Erythroblast (primary cell): ENCODE results near the gene ZNF599.

ENCODE experiments used
- DNase-seq, 2 experiments: peaks; one replicate each; lab custom pipeline; 2025; lab: John Stamatoyannopoulos, UW
- GATA1 ChIP-seq: IDR thresholded peaks from 2 replicates; pipeline ENCODE4 v1.6.1; 2011; ENCODE audit warnings: low read depth, mild to moderate bottlenecking, control low read depth, low read length, moderate library complexity
- POLR2A ChIP-seq: IDR thresholded peaks from 2 replicates; pipeline ENCODE4 v1.6.1; 2011; ENCODE audit warnings: mild to moderate bottlenecking, low read length

The ZNF599 gene

GRCh38 chr19:34774857-34775256 is 1.8 kb upstream of the ZNF599 start:
- no peak for TF ChIP-seq POLR2A
- no peak for TF ChIP-seq GATA1
- DNase-seq = no peak

GRCh38 chr19:34773555-34773864 is 495 bp upstream of the ZNF599 start:
- no peak for DNase-seq
- TF ChIP-seq POLR2A (no peak), GATA1 (no peak)

- no peak for DNase-seq
- TF ChIP-seq GATA1 = no peak
- no peak for TF ChIP-seq POLR2A
Measured at GRCh38 chr19:34767951-34768350, 5.1 kb downstream of the ZNF599 start.

GRCh38 chr19:34766386-34766785 is 6.6 kb downstream of the ZNF599 start:
- DNase-seq = no peak
- TF ChIP-seq GATA1 = no peak
- no peak for TF ChIP-seq POLR2A

GRCh38 chr19:34759218-34759917 is 13.6 kb downstream of the ZNF599 start:
- TF ChIP-seq POLR2A (no peak), GATA1 (no peak)
- DNase-seq = no peak

GRCh38 chr19:34757441-34757840 is 15.6 kb downstream of the ZNF599 start:
- TF ChIP-seq POLR2A (no peak), GATA1 (no peak)
- no peak for DNase-seq

GRCh38 chr19:34744896-34745690 is 27.9 kb downstream of the ZNF599 start:
- TF ChIP-seq GATA1 = no peak
- no peak for TF ChIP-seq POLR2A
- DNase-seq = no peak

GRCh38 chr19:34734537-34735103 is 38.4 kb downstream of the ZNF599 start:
- DNase-seq = no peak

GRCh38 chr19:34733746-34734536 is 39.1 kb downstream of the ZNF599 start, which contains the start of gene ZNF181:
Gene ZNF181, plus strand, starts transcription at chr19:34734243. Its CDS starts 795 bp downstream, at chr19:34735038.
- DNase-seq = peak; percentile 94
- TF ChIP-seq POLR2A = peak; percentile 77
- TF ChIP-seq GATA1 = no peak

More at GRCh38 chr19:34734537-34735103, 38.4 kb downstream of the ZNF599 start:
- TF ChIP-seq GATA1 (no peak), POLR2A (no peak)

- no peak for TF ChIP-seq GATA1
- TF ChIP-seq POLR2A = no peak
- peak in 1 of 2 experiments; percentile 81 for DNase-seq
Measured at GRCh38 chr19:34733266-34733745, 39.7 kb downstream of the ZNF599 start.

GRCh38 chr19:34732612-34733211 is 40.3 kb downstream of the ZNF599 start:
- TF ChIP-seq POLR2A (no peak), GATA1 (no peak)

GRCh38 chr19:34731964-34732363 is 41.1 kb downstream of the ZNF599 start:
- DNase-seq = no peak
- TF ChIP-seq GATA1 (no peak), POLR2A (no peak)

More at GRCh38 chr19:34732612-34733211, 40.3 kb downstream of the ZNF599 start:
- peak in 1 of 2 experiments; percentile 6 for DNase-seq

GRCh38 chr19:34731019-34731829 is 41.8 kb downstream of the ZNF599 start:
- DNase-seq = peak; percentile 39 to 48
- no peak for TF ChIP-seq POLR2A
- no peak for TF ChIP-seq GATA1
